Right lobe of liver (tissue), 6 donors: ENCODE measurements around the gene PROSER2. TPM values are rescaled to one million over a fixed set of nuclear protein-coding genes. Genes with fewer than 3 reads are reported as not detected.

Experiments used
- ATAC-seq, 4 donors: fragments of 200-7000 bp; cut with Tn5 transposase; one replicate each; pipeline ENCODE4 v1.9.1; 2020; ENCODE audit warnings: mild to moderate bottlenecking in 4 of 4, moderate library complexity in 4 of 4
- DNase-seq, 3 donors: peaks; one replicate each; pipeline ENCODE4 v3.0.0-alpha.2; 2020
- H3K27ac ChIP-seq, 3 donors: fragments of 200-600 bp; one replicate each; pipeline ENCODE4 v1.8.0; 2022
- H3K27me3 ChIP-seq, 2 donors: fragments of 200-600 bp; one replicate each; pipeline ENCODE4 v1.8.0; 2022
- H3K36me3 ChIP-seq, 4 donors: fragments of 200-600 bp; sonication (generic) in 1 of 4; one replicate each; pipeline versions ENCODE4 v1.5.1 to v1.8.0; 2017 to 2022; ENCODE audit warnings: control low read depth in 1 of 4
- H3K4me1 ChIP-seq, 4 donors: fragments of 200-600 bp; sonication (generic) in 1 of 4; one replicate each; pipeline versions ENCODE4 v1.5.1 to v1.8.0; 2017 to 2022; ENCODE audit warnings: control low read depth in 1 of 4
- H3K4me3 ChIP-seq, 3 donors: fragments of 200-600 bp; one replicate each; pipeline ENCODE4 v1.8.0; 2022
- H3K9me3 ChIP-seq, 4 donors: fragments of 200-600 bp; sonication (generic) in 1 of 4; one replicate each; pipeline versions ENCODE4 v1.5.1 to v1.8.0; 2017 to 2022; ENCODE audit warnings: control low read depth in 1 of 4
- POLR2A ChIP-seq: fragments of 450-650 bp; IDR thresholded peaks from one replicate; pipeline ENCODE4 v1.6.1; 2017; ENCODE audit warnings: antibody characterized with exemption, mild to moderate bottlenecking
- WGBS: methylation state at CpG from one replicate; pipeline ENCODE4 v1.1.6; 2018; ENCODE audit warnings: low coverage, low lambda C conversion rate; ENCODE audit not compliant: insufficient coverage; ENCODE audit errors: missing lambda C conversion rate; 5-methylcytosine and 5-hydroxymethylcytosine counted together
- intact Hi-C, 2 donors: fragments of 100-400 bp; cut with DNase I; formaldehyde crosslinking; loops; one replicate each; pipeline versions ENCODE4 v1.11.2 to v1.14.1; 2022
- total RNA-seq, 6 experiments: library from RNA; depleted of rRNA in 2 of 6; stranded (reverse); fragments of >200 nt in 2 of 6; fragmentation: NEBNext Ultra II Directional in 3 of 6; extraction: Animal tissue kit (Norgen Biotek cat#: 25700) in 3 of 6; gene quantifications; one replicate each; pipeline versions ENCODE4 v1.1.0 to v1.2.4, GENCODE V29; 2016 to 2023
- TF ChIP-seq, protein P1 (sequence below), 4 donors: fragments of 200-600 bp in 3 of 4; fragments of 450-650 bp in 1 of 4; IDR thresholded peaks; one replicate each; pipeline versions ENCODE4 v1.5.1 to v1.8.0; 2016 to 2022; ENCODE audit warnings: antibody characterized with exemption in 4 of 4, mild to moderate bottlenecking in 2 of 4
- donor health status: DM: no; HTN: yes; CAD: no.
- donor health status: DM: no; HTN: no; CAD: no.
- donor health status: DM: no; HTN: no; CAD: no.
- donor health status: DM: no; HTN: yes; CAD: no.
- donor health status: DM: no; HTN: yes; CAD: no.

The PROSER2 gene
- total RNA-seq, 6 experiments from 2014 or later, result 24.5 to 65.9 (median 26.8) TPM

GRCh38 chr10:11908536-11908935 is 85.4 kb downstream of the PROSER2 start:
- peak in 1 of 4 donors; percentile 22 for ATAC-seq
- TF ChIP-seq, protein P1, sequence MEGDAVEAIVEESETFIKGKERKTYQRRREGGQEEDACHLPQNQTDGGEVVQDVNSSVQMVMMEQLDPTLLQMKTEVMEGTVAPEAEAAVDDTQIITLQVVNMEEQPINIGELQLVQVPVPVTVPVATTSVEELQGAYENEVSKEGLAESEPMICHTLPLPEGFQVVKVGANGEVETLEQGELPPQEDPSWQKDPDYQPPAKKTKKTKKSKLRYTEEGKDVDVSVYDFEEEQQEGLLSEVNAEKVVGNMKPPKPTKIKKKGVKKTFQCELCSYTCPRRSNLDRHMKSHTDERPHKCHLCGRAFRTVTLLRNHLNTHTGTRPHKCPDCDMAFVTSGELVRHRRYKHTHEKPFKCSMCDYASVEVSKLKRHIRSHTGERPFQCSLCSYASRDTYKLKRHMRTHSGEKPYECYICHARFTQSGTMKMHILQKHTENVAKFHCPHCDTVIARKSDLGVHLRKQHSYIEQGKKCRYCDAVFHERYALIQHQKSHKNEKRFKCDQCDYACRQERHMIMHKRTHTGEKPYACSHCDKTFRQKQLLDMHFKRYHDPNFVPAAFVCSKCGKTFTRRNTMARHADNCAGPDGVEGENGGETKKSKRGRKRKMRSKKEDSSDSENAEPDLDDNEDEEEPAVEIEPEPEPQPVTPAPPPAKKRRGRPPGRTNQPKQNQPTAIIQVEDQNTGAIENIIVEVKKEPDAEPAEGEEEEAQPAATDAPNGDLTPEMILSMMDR (IDR thresholded peaks at IDR 0.05), result no peak
- TF ChIP-seq POLR2A, result no peak
- no CpG with 5 or more reads among the region's 10 CpGs for WGBS

DNA sequence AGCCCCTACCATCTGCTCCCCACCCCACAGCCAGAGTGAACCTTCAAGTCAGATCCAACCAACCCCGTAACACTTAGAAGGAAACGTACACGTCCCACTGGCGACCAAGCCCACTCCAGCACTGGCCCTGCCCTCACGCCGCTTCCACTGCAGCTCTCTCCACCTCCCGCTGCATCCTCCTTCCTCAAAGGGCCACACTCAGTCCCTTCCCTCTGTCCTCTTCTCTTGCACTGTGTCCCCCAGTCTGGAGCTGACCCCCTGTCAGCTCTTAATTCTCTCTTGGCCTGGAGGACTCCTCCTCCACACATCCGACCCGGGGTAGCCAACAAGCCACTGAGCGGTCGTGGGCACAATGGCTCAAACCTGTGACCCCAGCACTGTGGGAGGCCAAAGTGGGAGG is 85.8 kb downstream of the PROSER2 start:
- DNase-seq (peak in 1 of 3 donors; percentile 27), ATAC-seq (no peak)
- TF ChIP-seq, protein P1 (IDR thresholded peaks at IDR 0.05), result no peak
- TF ChIP-seq POLR2A, result no peak
- 97% methylated on average over 11 of the region's 11 CpGs for WGBS
- H3K4me1 ChIP-seq, result no peaks in the 10 kb centered on the region
- H3K4me3 ChIP-seq, result no peak overlapping the region
- intact Hi-C loops, result no loop called here
- no peaks in the 10 kb centered on the region for H3K36me3 ChIP-seq
- H3K9me3 ChIP-seq, result no peaks in the 10 kb centered on the region
- H3K27me3 ChIP-seq, result no peaks in the 10 kb centered on the region
- H3K27ac ChIP-seq, result no peak overlapping the region

More at GRCh38 chr10:11908536-11908935, 85.4 kb downstream of the PROSER2 start:
- H3K27me3 ChIP-seq, result no peaks in the 10 kb centered on the region
- DNase-seq, result peak in 1 of 3 donors; percentile 31
- no peak overlapping the region for H3K27ac ChIP-seq
- H3K9me3 ChIP-seq, result no peaks in the 10 kb centered on the region
- no peaks in the 10 kb centered on the region for H3K4me1 ChIP-seq
- no peak overlapping the region for H3K4me3 ChIP-seq
- H3K36me3 ChIP-seq, result no peaks in the 10 kb centered on the region
- intact Hi-C loops, result no loop called here

- Histone ChIP-seq H3K27ac (no peak overlapping the region), H3K27me3 (no peaks in the 10 kb centered on the region), H3K9me3 (no peaks in the 10 kb centered on the region), H3K4me1 (no peaks in the 10 kb centered on the region), H3K4me3 (no peak overlapping the region), H3K36me3 (no peaks in the 10 kb centered on the region)
- DNase-seq, result peak in 1 of 3 donors; percentile 33
- intact Hi-C loops, result no loop called here
- WGBS, result 67% methylated on average over 1 of the region's 10 CpGs
- ATAC-seq, result no peak
- no peak for TF ChIP-seq POLR2A
- TF ChIP-seq, protein P1 (IDR thresholded peaks at IDR 0.05), result no peak
Observed at GRCh38 chr10:11909618-11910017, 86.5 kb downstream of the PROSER2 start.

GRCh38 chr10:11910102-11910501 is 86.9 kb downstream of the PROSER2 start:
- Histone ChIP-seq H3K27ac (no peak overlapping the region), H3K4me3 (no peak overlapping the region), H3K27me3 (no peaks in the 10 kb centered on the region), H3K36me3 (no peaks in the 10 kb centered on the region), H3K9me3 (no peaks in the 10 kb centered on the region), H3K4me1 (no peaks in the 10 kb centered on the region)
- intact Hi-C loops, result no loop called here
- ATAC-seq (no peak), DNase-seq (peak in 1 of 3 donors; percentile 34)
- 88% methylated on average over 6 of the region's 10 CpGs for WGBS
- TF ChIP-seq, protein P1 (IDR thresholded peaks at IDR 0.05), result no peak
- no peak for TF ChIP-seq POLR2A
